GM12892 (cell line): ENCODE data around the gene NDUFAF2.

Experiments used
- POLR2A ChIP-seq: IDR thresholded peaks from 2 replicates; pipeline ENCODE4 v1.6.1; 2011; ENCODE audit warnings: low read depth, low read length, control low read depth
- POLR2AphosphoS5 ChIP-seq: IDR thresholded peaks from 2 replicates; pipeline ENCODE4 v1.6.1; 2011; ENCODE audit warnings: low read depth, low read length, control low read depth

GRCh38 chr5:61186634-61187033 lies 241.6 kb downstream of the NDUFAF2 start:
- TF ChIP-seq POLR2A = no peak
- no peak for TF ChIP-seq POLR2AphosphoS5
